Gastroesophageal sphincter (tissue), 3 donors: ENCODE measurements around the gene ZNF69.
"Not testable (repeated sequence)": the region's sequence is repeated elsewhere in the genome, so short reads cannot be mapped to it uniquely, and the experiment has no call there.

Source experiments
- EP300 ChIP-seq: sonication (generic); formaldehyde crosslinking; IDR thresholded peaks from one replicate; pipeline ENCODE4 v1.6.1; 2017; ENCODE audit warnings: antibody characterized with exemption, mild to moderate bottlenecking
- POLR2A ChIP-seq, 2 donors: fragments of 450-650 bp; IDR thresholded peaks; one replicate each; pipeline ENCODE4 v1.6.1; 2017; ENCODE audit warnings: antibody characterized with exemption in 2 of 2, mild to moderate bottlenecking in 2 of 2, moderate library complexity in 1 of 2
- TF ChIP-seq, protein P1 (sequence below), 4 experiments: fragments of 200-600 bp in 2 of 4; fragments of 450-650 bp in 2 of 4; sonication (generic) in 1 of 4; IDR thresholded peaks; one replicate each; pipeline ENCODE4 v1.5.1; 2017 to 2019; ENCODE audit warnings: antibody characterized with exemption in 4 of 4, mild to moderate bottlenecking in 2 of 4, moderate library complexity in 2 of 4

- TF ChIP-seq, protein P1, sequence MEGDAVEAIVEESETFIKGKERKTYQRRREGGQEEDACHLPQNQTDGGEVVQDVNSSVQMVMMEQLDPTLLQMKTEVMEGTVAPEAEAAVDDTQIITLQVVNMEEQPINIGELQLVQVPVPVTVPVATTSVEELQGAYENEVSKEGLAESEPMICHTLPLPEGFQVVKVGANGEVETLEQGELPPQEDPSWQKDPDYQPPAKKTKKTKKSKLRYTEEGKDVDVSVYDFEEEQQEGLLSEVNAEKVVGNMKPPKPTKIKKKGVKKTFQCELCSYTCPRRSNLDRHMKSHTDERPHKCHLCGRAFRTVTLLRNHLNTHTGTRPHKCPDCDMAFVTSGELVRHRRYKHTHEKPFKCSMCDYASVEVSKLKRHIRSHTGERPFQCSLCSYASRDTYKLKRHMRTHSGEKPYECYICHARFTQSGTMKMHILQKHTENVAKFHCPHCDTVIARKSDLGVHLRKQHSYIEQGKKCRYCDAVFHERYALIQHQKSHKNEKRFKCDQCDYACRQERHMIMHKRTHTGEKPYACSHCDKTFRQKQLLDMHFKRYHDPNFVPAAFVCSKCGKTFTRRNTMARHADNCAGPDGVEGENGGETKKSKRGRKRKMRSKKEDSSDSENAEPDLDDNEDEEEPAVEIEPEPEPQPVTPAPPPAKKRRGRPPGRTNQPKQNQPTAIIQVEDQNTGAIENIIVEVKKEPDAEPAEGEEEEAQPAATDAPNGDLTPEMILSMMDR (IDR thresholded peaks at IDR 0.05), result not testable (repeated sequence)
- TF ChIP-seq EP300; POLR2A (IDR thresholded peaks at IDR 0.05): not testable (repeated sequence)
These were observed 38.1 kb downstream of the ZNF69 start for GRCh38 chr19:11925651-11926187.
